Measurements from ENCODE around the gene RTBDN. TPM values are rescaled to one million over a fixed set of nuclear protein-coding genes. Genes with fewer than 3 reads are reported as not detected.
"Not testable (repeated sequence)": the region's sequence is repeated elsewhere in the genome, so short reads cannot be mapped to it uniquely, and the experiment has no call there.

The RTBDN gene
- total RNA-seq, 1 donor from 2014 or later: not detected

DNA sequence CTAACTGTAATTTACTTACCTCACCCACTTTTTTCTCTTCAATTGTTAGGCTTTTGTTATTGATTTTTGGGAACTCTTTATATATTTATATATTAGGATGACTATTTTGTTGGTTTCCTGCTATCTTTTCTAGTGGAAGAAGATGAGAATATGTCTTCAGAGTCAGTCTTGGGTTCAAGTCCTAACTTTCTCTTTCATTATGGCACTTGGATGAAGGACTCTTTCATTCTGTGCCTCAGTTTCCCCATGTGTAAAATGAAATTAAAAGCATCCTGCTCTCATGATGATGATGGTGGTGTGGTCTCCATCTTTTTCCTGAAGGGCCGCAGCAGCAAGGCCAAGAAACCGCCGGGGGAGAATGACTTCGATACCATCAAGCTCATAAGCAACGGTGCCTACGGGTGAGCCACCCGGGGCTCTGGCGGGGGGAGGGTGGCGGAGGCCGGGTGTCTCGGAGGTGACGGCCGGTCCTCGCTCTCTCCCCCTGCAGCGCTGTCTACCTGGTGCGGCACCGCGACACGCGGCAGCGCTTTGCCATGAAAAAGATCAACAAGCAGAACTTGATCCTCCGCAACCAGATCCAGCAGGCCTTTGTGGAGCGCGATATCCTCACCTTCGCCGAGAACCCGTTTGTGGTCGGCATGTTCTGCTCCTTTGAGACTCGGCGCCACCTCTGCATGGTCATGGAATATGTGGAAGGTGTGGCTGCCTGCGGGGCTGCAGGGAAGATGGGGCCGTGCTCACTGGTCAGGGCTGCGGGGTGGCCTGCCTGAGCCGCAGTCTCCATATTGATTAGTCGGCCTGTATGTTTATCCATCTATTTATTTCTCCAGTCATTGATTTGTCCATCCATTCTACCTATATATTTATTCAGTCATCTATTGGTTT lies 23.9 kb upstream of the RTBDN start:
- no peak for DNase-seq (ENCODE audit: low spot score)

- no peak for DNase-seq (ENCODE audit: low spot score)
Measured at GRCh38 chr19:12856653-12857052, 22.3 kb upstream of the RTBDN start.

DNA sequence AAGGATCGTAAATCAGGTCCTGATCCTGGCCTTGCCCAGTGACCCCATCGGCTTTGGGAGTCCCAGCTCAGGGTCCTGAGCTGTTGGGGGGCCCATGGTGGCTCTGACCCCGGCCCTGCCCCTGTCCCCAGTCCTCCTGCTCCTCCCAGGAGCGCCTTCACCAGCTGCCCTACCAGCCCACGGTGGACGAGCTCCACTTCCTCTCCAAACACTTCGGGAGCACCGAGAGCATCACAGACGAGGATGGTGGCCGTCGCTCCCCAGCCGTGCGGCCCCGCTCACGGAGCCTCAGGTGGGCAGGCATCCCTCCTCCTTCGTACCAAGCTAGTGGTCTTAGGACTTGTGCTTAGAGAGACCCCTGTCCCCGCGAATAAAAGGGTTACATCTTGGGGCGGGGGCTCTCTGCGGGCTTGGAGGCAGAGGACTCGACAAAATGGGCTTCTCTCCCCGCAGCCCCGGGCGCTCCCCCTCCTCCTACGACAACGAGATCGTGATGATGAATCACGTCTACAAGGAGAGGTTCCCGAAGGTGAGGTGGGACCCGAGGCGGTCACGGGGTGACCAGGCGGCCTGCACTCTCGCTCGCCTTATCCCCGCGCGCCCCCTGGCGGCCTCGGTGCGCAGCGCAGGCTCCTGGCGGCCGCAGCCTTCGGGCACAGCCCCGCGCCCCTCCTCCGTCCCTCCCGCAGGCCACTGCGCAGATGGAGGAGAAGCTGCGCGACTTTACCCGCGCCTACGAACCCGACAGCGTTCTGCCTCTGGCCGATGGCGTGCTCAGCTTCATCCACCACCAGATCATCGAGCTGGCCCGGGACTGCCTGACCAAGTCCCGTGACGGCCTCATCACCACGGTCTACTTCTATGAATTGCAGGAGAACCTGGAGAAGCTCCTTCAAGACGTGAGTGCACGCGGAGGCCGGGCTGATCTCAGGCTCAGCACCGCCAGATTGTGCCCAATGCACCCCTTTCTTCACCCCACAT lies 13.1 kb upstream of the RTBDN start:
- DNase-seq (ENCODE audit: low spot score): peak; percentile 81

DNA sequence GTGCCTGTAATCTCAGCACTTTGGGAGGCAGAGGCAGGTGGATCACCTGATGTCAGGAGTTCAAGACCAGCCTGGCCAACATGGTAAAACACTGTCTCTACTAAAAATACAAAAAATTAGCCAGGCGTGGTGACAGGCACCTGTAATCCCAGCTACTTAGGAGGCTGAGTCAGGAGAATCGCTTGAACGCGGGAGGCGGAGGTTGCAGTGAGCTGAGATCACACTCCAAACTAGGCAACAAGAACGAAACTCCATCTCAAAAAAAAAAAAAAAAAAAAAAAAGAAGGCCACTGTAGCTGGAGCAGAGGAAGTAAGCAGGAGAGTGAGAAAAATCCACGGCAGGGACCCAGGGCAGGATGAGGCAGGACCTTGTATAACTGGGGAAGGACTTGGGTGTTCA lies 12.2 kb upstream of the RTBDN start:
- DNase-seq (ENCODE audit: low spot score): not testable (repeated sequence)

GRCh38 chr19:12843999-12844732 lies 9.8 kb upstream of the RTBDN start:
- DNase-seq (ENCODE audit: low spot score): no peak

- DNase-seq (ENCODE audit: low spot score): no peak
Measured at GRCh38 chr19:12843328-12843727, 8.9 kb upstream of the RTBDN start.

DNA sequence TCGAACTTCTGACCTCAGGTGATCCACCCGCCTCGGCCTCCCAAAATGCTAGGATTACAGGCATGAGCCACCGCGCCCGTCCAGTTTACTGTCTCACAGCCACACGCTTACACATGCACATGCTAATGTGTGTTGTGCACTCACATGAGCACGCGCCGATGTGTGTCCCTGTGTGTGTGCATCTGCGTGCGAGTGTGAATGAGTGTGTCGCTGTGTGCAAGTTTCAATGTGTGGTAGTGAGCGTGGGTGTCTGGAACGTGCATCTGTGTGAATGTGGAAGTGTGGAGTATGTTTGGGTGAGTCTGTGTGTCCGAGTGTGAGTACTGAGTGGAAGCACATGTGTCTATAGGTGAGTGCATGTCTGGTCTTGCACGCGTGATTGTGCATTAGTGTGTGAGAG lies 8.1 kb upstream of the RTBDN start:
- DNase-seq (ENCODE audit: low spot score): no peak

DNA sequence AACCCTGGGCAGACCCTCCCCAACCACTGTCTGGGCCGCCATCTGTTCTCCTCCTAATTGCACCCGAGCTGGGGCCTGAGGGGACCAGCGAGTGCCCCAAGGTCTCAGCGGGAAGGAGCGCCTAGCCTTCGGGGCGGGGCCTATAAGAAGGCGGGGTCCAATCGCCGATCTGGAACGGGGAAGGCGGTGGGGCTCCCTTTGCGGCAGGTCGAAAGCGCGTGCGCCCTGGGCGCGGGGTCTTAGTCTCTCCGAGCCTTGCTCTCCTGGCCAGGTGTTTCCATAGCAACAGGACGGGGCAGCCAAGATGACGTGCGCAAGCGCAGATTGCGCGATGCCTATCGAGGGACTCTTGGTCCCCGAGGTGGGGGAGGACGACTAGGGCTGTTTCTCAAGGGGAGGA lies 6.7 kb upstream of the RTBDN start:
- no peak for DNase-seq (ENCODE audit: low spot score)

- DNase-seq (ENCODE audit: low spot score): peak; percentile 35
Measured at GRCh38 chr19:12840091-12841079, 6.0 kb upstream of the RTBDN start.

DNA sequence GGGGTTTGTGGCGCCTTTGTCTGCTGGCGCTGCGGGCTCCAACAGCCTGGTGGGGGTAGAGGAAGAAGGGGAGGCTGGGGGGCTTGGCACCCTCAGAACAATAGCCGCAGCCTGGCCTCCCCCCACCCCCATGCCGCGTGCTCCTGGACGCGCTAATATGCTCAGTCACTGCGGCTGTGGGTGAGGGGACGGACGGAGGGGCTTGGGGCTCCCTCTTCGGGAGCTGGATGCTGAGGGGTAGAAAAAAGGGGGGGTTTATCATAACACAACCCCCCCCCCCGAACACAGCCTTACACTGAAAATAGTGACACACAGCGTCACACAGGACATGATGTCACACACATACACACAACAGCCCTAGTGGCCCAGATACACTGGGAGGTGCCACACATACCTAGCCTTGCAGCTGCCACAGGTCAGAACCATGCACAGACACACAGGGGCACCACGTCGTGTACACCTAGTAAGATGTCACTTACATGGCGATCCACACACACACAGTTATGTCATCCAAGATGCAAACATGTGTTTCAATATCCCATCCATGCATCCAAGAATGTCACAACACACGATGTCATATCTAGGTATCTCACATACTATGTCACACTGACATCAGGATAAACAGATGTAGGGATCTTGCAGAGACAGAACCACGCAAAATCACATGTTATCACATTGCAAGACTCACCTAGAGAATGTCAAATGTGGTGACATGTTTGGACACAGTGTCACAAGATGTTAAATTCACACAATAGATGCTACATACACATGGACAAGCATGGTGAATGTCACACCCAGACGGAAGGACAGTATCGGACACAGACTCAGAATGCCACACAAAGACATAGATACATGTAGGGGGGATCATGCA lies 4.7 kb upstream of the RTBDN start:
- DNase-seq (ENCODE audit: low spot score): no peak

- no peak for DNase-seq (ENCODE audit: low spot score)
Measured at GRCh38 chr19:12838182-12838885, 4.0 kb upstream of the RTBDN start, which contains the start of gene MAST1. MAST1 (plus strand) TSS chr19:12838515; CDS start chr19:12838573, 58 bp downstream.

GRCh38 chr19:12837225-12837624 lies 2.8 kb upstream of the RTBDN start:
- DNase-seq (ENCODE audit: low spot score): no peak

DNA sequence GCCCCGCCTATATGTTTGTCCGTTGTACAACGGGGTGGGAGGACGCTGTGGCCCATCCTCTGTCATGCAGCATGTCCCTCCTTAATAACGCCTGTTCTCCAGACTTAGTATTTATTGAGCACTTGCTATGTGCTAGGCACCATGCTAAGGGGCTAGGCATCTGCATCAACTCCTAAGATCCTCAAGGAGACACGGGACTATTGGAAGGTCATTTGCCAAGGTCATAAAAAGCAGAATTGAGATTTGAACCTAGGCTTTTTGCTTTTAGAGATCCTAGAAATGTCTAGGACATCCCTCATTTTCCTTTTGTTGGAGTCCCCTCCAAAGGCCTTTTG lies 2.1 kb upstream of the RTBDN start:
- no peak for DNase-seq (ENCODE audit: low spot score)

DNA sequence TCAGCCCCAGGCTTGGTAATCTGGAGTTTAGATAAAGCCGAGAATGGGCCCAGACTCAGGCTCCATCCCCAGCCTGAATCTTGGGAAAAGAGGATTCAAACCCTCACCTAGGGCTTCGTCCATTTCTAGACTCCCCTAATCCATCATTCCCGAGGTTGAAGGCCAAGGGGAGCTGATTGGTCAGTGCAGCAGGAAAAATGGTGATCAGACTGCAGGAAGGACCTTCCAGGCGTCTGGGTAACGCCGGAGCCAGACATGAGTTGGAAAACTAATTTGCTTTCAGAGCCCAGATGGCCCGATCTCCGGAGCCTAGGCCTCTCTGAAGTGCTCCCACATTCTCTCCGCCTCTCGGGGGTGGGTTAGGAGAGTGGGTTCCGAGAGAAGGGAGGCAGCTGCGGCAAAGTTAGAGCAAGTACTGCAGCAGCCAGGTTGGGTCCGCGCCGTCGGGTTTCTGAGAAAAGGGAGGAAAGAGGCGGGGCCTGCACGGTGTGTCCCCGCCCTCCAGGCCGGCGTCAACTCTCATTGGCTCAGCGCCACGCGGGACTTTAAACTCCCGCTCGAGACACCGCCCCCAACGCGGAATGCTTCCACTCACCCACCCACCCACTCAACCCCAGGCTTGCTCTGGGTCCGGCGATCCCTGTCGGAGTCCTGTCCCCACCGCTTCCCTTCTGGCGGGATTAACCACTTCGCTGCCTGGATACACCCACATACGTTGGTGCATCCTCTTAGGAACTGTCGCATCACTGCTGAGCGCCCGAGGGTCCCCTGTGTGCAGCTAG lies 788 bp upstream of the RTBDN start:
- no peak for DNase-seq (ENCODE audit: low spot score)

GRCh38 chr19:12833738-12834565 lies 427 bp downstream of the RTBDN start:
- no peak for DNase-seq (ENCODE audit: low spot score)

GRCh38 chr19:12833418-12833737 lies 1.0 kb downstream of the RTBDN start:
- DNase-seq (ENCODE audit: low spot score): no peak

- DNase-seq (ENCODE audit: low spot score): no peak
Measured at GRCh38 chr19:12828494-12828893, 5.9 kb downstream of the RTBDN start.

All from mucosa of gallbladder (tissue), 1 donor.